Measurements from ENCODE around the gene C1GALT1. TPM values are rescaled to one million over a fixed set of nuclear protein-coding genes. Genes with fewer than 3 reads are reported as not detected.

C1GALT1 gene
- total and polyA plus RNA-seq, 9 of the 15 experiments (the other 6 are each of a cell fraction or from before 2014, with no cell fraction given) = 5.0 to 33.2 (median 24.1) TPM

GRCh38 chr7:7156663-7157062, 25.7 kb upstream of the C1GALT1 start:
- no TSS peak for BruUV-seq (replicated peaks)
- in situ Hi-C loops (cut with MboI) (no loop called here), intact Hi-C loops (cut with micrococcal nuclease) (no loop called here)
- ChIA-PET POLR2A (no interaction called here), CTCF (ENCODE audit: low intra/inter-chr PET ratio) (no interaction called here)
- no peak overlapping the region for H3K4me2 ChIP-seq (ENCODE audit: insufficient read depth, low read length)
- H3K9ac ChIP-seq (ENCODE audit: insufficient read depth in 1 of 2, low read depth in 2 of 2, low read length in 2 of 2) = no peak overlapping the region
- no peaks in the 10 kb centered on the region for H4K20me1 ChIP-seq (replicated peaks; ENCODE audit: control insufficient read depth, insufficient read depth, low read length)
- no peak overlapping the region for H3K4me3 ChIP-seq
- no peaks in the 10 kb centered on the region for H3K79me2 ChIP-seq (ENCODE audit: control insufficient read depth, insufficient read depth, low read length)
- H3K36me3 ChIP-seq (ENCODE audit: control insufficient read depth, insufficient read depth, low read length) = no peaks in the 10 kb centered on the region
- H3K27me3 ChIP-seq (ENCODE audit: control insufficient read depth in 2 of 2, insufficient read depth in 2 of 2, low read length in 2 of 2) = no peaks in the 10 kb centered on the region
- H3K9me3 ChIP-seq (replicated peaks; ENCODE audit: control insufficient read depth, insufficient read depth, low read depth, low read length) = peaks cover 4% of the 10 kb centered on the region; the same call in 1 of the 2 replicates
- no peak for TF ChIP-seq GATAD2A (IDR thresholded peaks at IDR 0.05)
- no peak for TF ChIP-seq ZNF583 (CRISPR knock-in tag; IDR thresholded peaks at IDR 0.05)
- TF ChIP-seq HEY1 (CRISPR knock-in tag; IDR thresholded peaks at IDR 0.05; ENCODE audit: borderline replicate concordance) = no peak
- TF ChIP-seq ZFX (CRISPR knock-in tag; IDR thresholded peaks at IDR 0.05) = no peak
- TF ChIP-seq MEIS2 (IDR thresholded peaks at IDR 0.05; ENCODE audit: partially characterized antibody) = no peak
- TF ChIP-seq ARID4B (CRISPR knock-in tag; IDR thresholded peaks at IDR 0.05) = no peak
- ATAC-seq = no peak
- peak overlapping the region; percentile 57 for H2AFZ ChIP-seq (ENCODE audit: low read depth, low read length)
- no peak overlapping the region for H3K27ac ChIP-seq (ENCODE audit: extremely low read depth, low read depth, low read length)
- no peaks in the 10 kb centered on the region for H3K9me1 ChIP-seq (ENCODE audit: control insufficient read depth, insufficient read depth, low read length)
- WGBS (ENCODE audit: insufficient coverage, low coverage, missing lambda C conversion rate) = 16% methylated on average over 4 of the region's 4 CpGs
- no peak for DNase-seq (ENCODE audit: extremely low read depth in 1 of 4, low spot score in 3 of 4)
- H3K4me1 ChIP-seq (replicated peaks in 1 of 2; ENCODE audit: control insufficient read depth in 2 of 2, insufficient read depth in 2 of 2, low read length in 2 of 2) = peaks cover 0 to 5% of the 10 kb centered on the region in 2 experiments; a peak in 1 of 5 replicates
- FAIRE-seq = peak; percentile 19

Measured in K562 (cell line).